ENCODE data around the gene OR10G2. TPM values are rescaled to one million over a fixed set of nuclear protein-coding genes. Genes with fewer than 3 reads are reported as not detected.

Gene OR10G2
- total and polyA plus RNA-seq, 2 donors (not counting 1 experiment from before 2014, with no cell fraction given), result not detected

DNA sequence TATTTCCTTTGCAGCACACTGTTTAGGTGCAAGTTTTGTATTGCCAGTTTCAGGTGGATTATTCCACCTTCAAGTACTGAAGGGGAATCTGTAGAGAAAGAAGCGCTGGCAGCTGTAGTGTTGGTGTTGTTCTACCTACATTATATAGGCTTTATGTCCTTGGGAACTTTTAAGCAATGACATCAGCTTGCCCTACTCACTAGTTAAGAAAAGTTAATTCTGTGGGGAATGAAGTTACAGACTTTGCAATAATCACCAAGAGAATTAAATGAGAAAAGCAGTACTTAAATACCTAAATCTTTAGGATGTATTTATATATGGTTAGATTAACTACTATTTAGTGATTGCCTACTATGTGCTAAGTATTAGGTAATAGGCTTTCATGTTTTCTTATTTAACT is 39.0 kb upstream of the OR10G2 start, which contains the start of gene OR4E1:
Gene OR4E1, minus strand, starts transcription at position 101 of the 400 bp plus-strand sequence. CDS start 2,883 bp downstream, outside the sequence.
- Histone ChIP-seq H3K4me1 (ENCODE audit: control insufficient read depth, extremely low read depth, insufficient read depth, low read length) (no peaks in the 10 kb centered on the region), H3K9me3 (ENCODE audit: control insufficient read depth, insufficient read depth, low read depth, low read length) (no peaks in the 10 kb centered on the region), H3K9ac (ENCODE audit: insufficient read depth, low read length) (no peak within 1 kb of the TSS), H3K36me3 (ENCODE audit: control insufficient read depth, insufficient read depth, low read length) (no peaks in the 10 kb centered on the region), H3K27ac (ENCODE audit: insufficient read depth, low read length) (no peak within 1 kb of the TSS), H4K20me1 (ENCODE audit: control insufficient read depth, extremely low read depth, insufficient read depth, low read length) (no peaks in the 10 kb centered on the region), H3K27me3 (ENCODE audit: control insufficient read depth, insufficient read depth, low read length) (no peaks in the 10 kb centered on the region), H3K4me2 (ENCODE audit: extremely low read depth, insufficient read depth, low read length) (no peak within 1 kb of the TSS), H3K4me3 (replicated peaks in 1 of 4; ENCODE audit: control extremely low read depth in 1 of 4, insufficient read depth in 1 of 4, low read depth in 3 of 4, low read length in 4 of 4) (no peak within 1 kb of the TSS), H2AFZ (ENCODE audit: low read length) (no peak within 1 kb of the TSS), H3K79me2 (ENCODE audit: control insufficient read depth, insufficient read depth, low read length) (no peaks in the 10 kb centered on the region)
- DNase-seq (ENCODE audit: low read depth in 2 of 2), result no peak
- no peak for TF ChIP-seq EZH2 (IDR thresholded peaks at IDR 0.05; ENCODE audit: low read length, missing control alignments)
- TF ChIP-seq, protein P1, sequence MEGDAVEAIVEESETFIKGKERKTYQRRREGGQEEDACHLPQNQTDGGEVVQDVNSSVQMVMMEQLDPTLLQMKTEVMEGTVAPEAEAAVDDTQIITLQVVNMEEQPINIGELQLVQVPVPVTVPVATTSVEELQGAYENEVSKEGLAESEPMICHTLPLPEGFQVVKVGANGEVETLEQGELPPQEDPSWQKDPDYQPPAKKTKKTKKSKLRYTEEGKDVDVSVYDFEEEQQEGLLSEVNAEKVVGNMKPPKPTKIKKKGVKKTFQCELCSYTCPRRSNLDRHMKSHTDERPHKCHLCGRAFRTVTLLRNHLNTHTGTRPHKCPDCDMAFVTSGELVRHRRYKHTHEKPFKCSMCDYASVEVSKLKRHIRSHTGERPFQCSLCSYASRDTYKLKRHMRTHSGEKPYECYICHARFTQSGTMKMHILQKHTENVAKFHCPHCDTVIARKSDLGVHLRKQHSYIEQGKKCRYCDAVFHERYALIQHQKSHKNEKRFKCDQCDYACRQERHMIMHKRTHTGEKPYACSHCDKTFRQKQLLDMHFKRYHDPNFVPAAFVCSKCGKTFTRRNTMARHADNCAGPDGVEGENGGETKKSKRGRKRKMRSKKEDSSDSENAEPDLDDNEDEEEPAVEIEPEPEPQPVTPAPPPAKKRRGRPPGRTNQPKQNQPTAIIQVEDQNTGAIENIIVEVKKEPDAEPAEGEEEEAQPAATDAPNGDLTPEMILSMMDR (conservative IDR thresholded peaks at IDR 0.05 in 1 of 2, IDR thresholded peaks at IDR 0.05 in 1 of 2; ENCODE audit: low read depth in 1 of 2, low read length in 2 of 2), result no peak

DNA sequence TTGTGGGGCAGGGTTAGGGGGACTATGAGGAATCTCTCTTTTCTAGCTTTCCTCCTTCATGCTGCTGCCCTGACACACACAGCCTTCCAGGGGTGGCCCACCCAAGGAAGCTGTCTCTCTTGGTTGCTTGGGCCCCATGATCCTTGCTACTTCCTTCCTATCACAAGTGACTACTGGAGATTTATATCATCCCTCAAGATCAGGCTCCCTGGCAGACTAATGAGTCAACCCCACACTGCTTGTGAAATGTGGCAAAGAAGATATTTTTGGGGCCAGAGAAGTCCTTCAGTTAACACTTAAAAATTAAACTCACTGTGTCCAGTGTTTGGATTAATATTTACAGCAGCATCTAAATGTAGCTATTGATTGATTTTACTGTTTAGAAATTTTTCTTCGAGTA is 37.4 kb upstream of the OR10G2 start:
- H2AFZ ChIP-seq (ENCODE audit: low read length), result no peak overlapping the region
- DNase-seq (ENCODE audit: low read depth in 2 of 2), result no peak
- TF ChIP-seq EZH2 (IDR thresholded peaks at IDR 0.05; ENCODE audit: low read length, missing control alignments), result no peak
- TF ChIP-seq, protein P1 (conservative IDR thresholded peaks at IDR 0.05 in 1 of 2, IDR thresholded peaks at IDR 0.05 in 1 of 2; ENCODE audit: low read depth in 1 of 2, low read length in 2 of 2), result no peak

DNA sequence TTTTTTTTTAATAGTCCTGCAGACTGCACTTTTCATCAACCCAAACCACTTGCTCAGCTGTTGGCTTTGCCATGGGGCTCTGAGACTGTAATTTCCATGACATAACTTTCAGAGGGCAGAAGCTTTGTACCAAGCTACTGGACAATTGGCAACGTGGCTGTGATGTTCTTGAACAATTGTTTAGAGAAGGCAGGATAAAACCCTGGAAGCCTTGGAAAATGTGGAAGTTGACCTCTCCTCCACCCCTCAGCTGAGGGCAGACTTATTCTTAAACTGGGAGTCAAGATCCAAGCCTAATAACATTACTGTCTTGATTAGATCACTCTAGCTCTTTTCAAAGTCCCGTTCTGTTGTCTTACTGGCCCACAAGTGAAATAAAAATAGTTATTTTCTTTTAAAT is 36.6 kb upstream of the OR10G2 start:
- Histone ChIP-seq H3K27ac (ENCODE audit: insufficient read depth, low read length) (no peak overlapping the region), H3K4me3 (replicated peaks in 1 of 4; ENCODE audit: control extremely low read depth in 1 of 4, insufficient read depth in 1 of 4, low read depth in 3 of 4, low read length in 4 of 4) (no peak overlapping the region), H2AFZ (ENCODE audit: low read length) (no peak overlapping the region), H4K20me1 (ENCODE audit: control insufficient read depth, extremely low read depth, insufficient read depth, low read length) (no peaks in the 10 kb centered on the region), H3K9ac (ENCODE audit: insufficient read depth, low read length) (no peak overlapping the region), H3K4me2 (ENCODE audit: extremely low read depth, insufficient read depth, low read length) (no peak overlapping the region), H3K4me1 (ENCODE audit: control insufficient read depth, extremely low read depth, insufficient read depth, low read length) (no peaks in the 10 kb centered on the region), H3K27me3 (ENCODE audit: control insufficient read depth, insufficient read depth, low read length) (no peaks in the 10 kb centered on the region), H3K36me3 (ENCODE audit: control insufficient read depth, insufficient read depth, low read length) (no peaks in the 10 kb centered on the region), H3K9me3 (ENCODE audit: control insufficient read depth, insufficient read depth, low read depth, low read length) (no peaks in the 10 kb centered on the region), H3K79me2 (ENCODE audit: control insufficient read depth, insufficient read depth, low read length) (no peaks in the 10 kb centered on the region)
- TF ChIP-seq, protein P1 (conservative IDR thresholded peaks at IDR 0.05 in 1 of 2, IDR thresholded peaks at IDR 0.05 in 1 of 2; ENCODE audit: low read depth in 1 of 2, low read length in 2 of 2), result no peak
- DNase-seq (ENCODE audit: low read depth in 2 of 2), result no peak

More for the DNA sequence above, 37.4 kb upstream of the OR10G2 start:
- H3K9ac ChIP-seq (ENCODE audit: insufficient read depth, low read length), result no peak overlapping the region
- no peaks in the 10 kb centered on the region for H3K27me3 ChIP-seq (ENCODE audit: control insufficient read depth, insufficient read depth, low read length)
- H3K36me3 ChIP-seq (ENCODE audit: control insufficient read depth, insufficient read depth, low read length), result no peaks in the 10 kb centered on the region
- no peak overlapping the region for H3K27ac ChIP-seq (ENCODE audit: insufficient read depth, low read length)
- no peak overlapping the region for H3K4me3 ChIP-seq (replicated peaks in 1 of 4; ENCODE audit: control extremely low read depth in 1 of 4, insufficient read depth in 1 of 4, low read depth in 3 of 4, low read length in 4 of 4)
- H4K20me1 ChIP-seq (ENCODE audit: control insufficient read depth, extremely low read depth, insufficient read depth, low read length), result no peaks in the 10 kb centered on the region
- H3K9me3 ChIP-seq (ENCODE audit: control insufficient read depth, insufficient read depth, low read depth, low read length), result no peaks in the 10 kb centered on the region
- no peaks in the 10 kb centered on the region for H3K79me2 ChIP-seq (ENCODE audit: control insufficient read depth, insufficient read depth, low read length)
- H3K4me2 ChIP-seq (ENCODE audit: extremely low read depth, insufficient read depth, low read length), result no peak overlapping the region
- H3K4me1 ChIP-seq (ENCODE audit: control insufficient read depth, extremely low read depth, insufficient read depth, low read length), result no peaks in the 10 kb centered on the region
